HepG2 (cell line): ENCODE results near the gene SEPTIN10. TPM values are rescaled to one million over a fixed set of nuclear protein-coding genes. Genes with fewer than 3 reads are reported as not detected.
A peak's percentile ranks its signal among the peaks of the same experiment; 100 is the strongest.

Experiments
- BATF2 ChIP-seq: sonication (generic); formaldehyde crosslinking; IDR thresholded peaks from 2 replicates; pipeline ENCODE4 v1.8.0; 2022; ENCODE audit warnings: mild to moderate bottlenecking, missing genetic modification reagents, moderate library complexity
- CENPT ChIP-seq: sonication (generic); formaldehyde crosslinking; IDR thresholded peaks from 2 replicates; pipeline ENCODE4 v1.8.0; 2022; ENCODE audit warnings: low read depth, mild to moderate bottlenecking, moderate library complexity, missing genetic modification reagents
- TBX2 ChIP-seq: sonication (generic); formaldehyde crosslinking; IDR thresholded peaks from 2 replicates; pipeline ENCODE4 v1.5.0; 2020; ENCODE audit warnings: missing genetic modification reagents, mild to moderate bottlenecking, borderline replicate concordance
- TFAP4 ChIP-seq: sonication (generic); IDR thresholded peaks from 2 replicates; pipeline ENCODE4 v1.6.1; 2016; ENCODE audit warnings: low read depth, borderline replicate concordance
- ZFP36 ChIP-seq: fragments of 150-350 bp; IDR thresholded peaks from 2 replicates; pipeline ENCODE4 v1.6.1; 2018; ENCODE audit warnings: borderline replicate concordance, low read length, low read depth; ENCODE audit not compliant: partially characterized antibody
- ZMYM3 ChIP-seq: sonication (generic); formaldehyde crosslinking; IDR thresholded peaks from 2 replicates; pipeline ENCODE4 v1.5.1; 2020; ENCODE audit warnings: mild to moderate bottlenecking, missing genetic modification reagents
- ZNF331 ChIP-seq: sonication (generic); formaldehyde crosslinking; IDR thresholded peaks from 2 replicates; pipeline ENCODE4 v1.4.0; 2020; ENCODE audit warnings: missing genetic modification reagents
- ZNF343 ChIP-seq: sonication (generic); formaldehyde crosslinking; IDR thresholded peaks from 2 replicates; pipeline ENCODE4 v1.4.0; 2020; ENCODE audit warnings: mild to moderate bottlenecking, missing genetic modification reagents
- ZNF430 ChIP-seq: sonication (generic); formaldehyde crosslinking; IDR thresholded peaks from 2 replicates; pipeline ENCODE4 v1.9.0; 2021; ENCODE audit warnings: mild to moderate bottlenecking, missing genetic modification reagents
- ZNF746 ChIP-seq: sonication (generic); formaldehyde crosslinking; IDR thresholded peaks from 2 replicates; pipeline ENCODE4 v1.8.0; 2022; ENCODE audit warnings: mild to moderate bottlenecking, missing genetic modification reagents
- polyA plus RNA-seq, 8 experiments: library from polyadenylated mRNA; depleted of rRNA in 3 of 8; stranded (reverse) in 7 of 8; unstranded in 1 of 8; fragments of >200 nt; fragmentation: Illumina TruSeq in 4 of 8; extraction: Trizol in 4 of 8; gene quantifications; 2 replicates each; pipeline versions ENCODE4 v1.2.1 to v1.2.3, GENCODE V29; 2011 to 2016; ENCODE audit warnings: low read depth in 4 of 8, missing spikeins in 1 of 8, mixed read lengths in 1 of 8; ENCODE audit not compliant: insufficient read depth in 1 of 8
- total RNA-seq, 5 experiments: library from RNA; depleted of rRNA; stranded (reverse); fragments of >200 nt; fragmentation: Illumina TruSeq; extraction: Trizol; gene quantifications; 2 replicates each; pipeline ENCODE4 v1.2.3, GENCODE V29; 2016; ENCODE audit warnings: low read depth in 1 of 5
- TF ChIP-seq, protein P1 (sequence below): sonication (generic); formaldehyde crosslinking; IDR thresholded peaks from 2 replicates; pipeline ENCODE4 v1.8.1; 2023; ENCODE audit warnings: missing genetic modification reagents, mild to moderate bottlenecking, borderline replicate concordance
- TF ChIP-seq, protein P2 (sequence below): sonication (generic); formaldehyde crosslinking; IDR thresholded peaks from 2 replicates; pipeline ENCODE4 v1.5.0; 2020; ENCODE audit warnings: mild to moderate bottlenecking, missing genetic modification reagents, borderline replicate concordance
- TF ChIP-seq, protein P3 (sequence below): IDR thresholded peaks from 2 replicates; pipeline ENCODE4 v1.6.1; 2016; ENCODE audit warnings: low read depth

Gene SEPTIN10
- total and polyA plus RNA-seq, 2 of the 13 experiments (the other 11 are each of a cell fraction or from before 2014, with no cell fraction given), result 45.8 to 67.5 TPM

DNA sequence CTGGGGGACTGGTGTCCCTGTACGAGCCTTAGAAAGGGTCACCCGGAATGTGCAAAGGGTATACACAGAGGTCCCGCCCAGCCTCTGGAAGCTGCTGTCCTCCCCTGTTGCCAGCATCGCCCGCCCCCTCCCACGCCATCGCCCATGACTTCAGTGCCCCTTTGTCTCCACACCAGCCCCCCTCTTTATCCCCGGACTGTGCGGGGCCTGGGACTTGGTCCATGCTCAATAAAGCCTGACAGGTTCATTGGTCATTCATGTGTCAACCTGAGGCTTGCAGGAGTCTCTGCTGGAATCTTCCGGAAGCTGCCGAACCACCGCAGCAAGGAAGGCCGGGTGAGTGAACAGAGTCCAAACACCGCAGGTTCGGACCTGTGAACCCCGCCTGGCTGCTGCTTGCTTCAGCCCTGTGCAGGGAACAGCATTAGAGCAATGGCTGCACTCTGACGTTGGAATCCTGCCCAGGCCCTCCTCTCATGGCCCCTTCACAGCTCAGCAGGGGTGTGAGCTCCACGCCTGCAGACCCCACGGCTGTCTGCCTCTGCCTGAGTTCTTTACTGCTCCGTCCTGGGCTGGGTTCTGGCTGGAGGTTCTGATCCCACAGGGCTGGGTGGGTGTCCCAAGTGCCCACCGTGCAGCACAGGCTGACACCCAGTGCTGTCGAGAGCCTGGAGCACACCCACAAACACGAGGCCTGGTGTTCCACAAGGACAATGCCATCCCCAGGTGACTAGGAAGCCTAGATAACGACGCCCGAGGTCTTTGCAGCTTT lies 96.5 kb downstream of the SEPTIN10 start (continued):
- TF ChIP-seq ZMYM3 (CRISPR knock-in tag) (peak; percentile 74; the same call in 1 of the 2 replicates), ZNF343 (CRISPR knock-in tag) (0 out of 2 replicates have a peak, but pooled peaks have one; percentile 5), CENPT (CRISPR knock-in tag) (0 out of 2 replicates have a peak, but pooled peaks have one; percentile 64), TBX2 (CRISPR knock-in tag) (peak; percentile 75; the same call in 1 of the 2 replicates), BATF2 (no peak), TFAP4 (no peak), ZNF746 (CRISPR knock-in tag) (peak; percentile 22; the same call in 1 of the 2 replicates), ZFP36 (no peak), ZNF331 (0 out of 2 replicates have a peak, but pooled peaks have one; percentile 48), ZNF430 (0 out of 2 replicates have a peak, but pooled peaks have one; percentile 26)
- TF ChIP-seq, protein P1, sequence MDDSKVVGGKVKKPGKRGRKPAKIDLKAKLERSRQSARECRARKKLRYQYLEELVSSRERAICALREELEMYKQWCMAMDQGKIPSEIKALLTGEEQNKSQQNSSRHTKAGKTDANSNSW (CRISPR knock-in tag), result no peak
- TF ChIP-seq, protein P2, sequence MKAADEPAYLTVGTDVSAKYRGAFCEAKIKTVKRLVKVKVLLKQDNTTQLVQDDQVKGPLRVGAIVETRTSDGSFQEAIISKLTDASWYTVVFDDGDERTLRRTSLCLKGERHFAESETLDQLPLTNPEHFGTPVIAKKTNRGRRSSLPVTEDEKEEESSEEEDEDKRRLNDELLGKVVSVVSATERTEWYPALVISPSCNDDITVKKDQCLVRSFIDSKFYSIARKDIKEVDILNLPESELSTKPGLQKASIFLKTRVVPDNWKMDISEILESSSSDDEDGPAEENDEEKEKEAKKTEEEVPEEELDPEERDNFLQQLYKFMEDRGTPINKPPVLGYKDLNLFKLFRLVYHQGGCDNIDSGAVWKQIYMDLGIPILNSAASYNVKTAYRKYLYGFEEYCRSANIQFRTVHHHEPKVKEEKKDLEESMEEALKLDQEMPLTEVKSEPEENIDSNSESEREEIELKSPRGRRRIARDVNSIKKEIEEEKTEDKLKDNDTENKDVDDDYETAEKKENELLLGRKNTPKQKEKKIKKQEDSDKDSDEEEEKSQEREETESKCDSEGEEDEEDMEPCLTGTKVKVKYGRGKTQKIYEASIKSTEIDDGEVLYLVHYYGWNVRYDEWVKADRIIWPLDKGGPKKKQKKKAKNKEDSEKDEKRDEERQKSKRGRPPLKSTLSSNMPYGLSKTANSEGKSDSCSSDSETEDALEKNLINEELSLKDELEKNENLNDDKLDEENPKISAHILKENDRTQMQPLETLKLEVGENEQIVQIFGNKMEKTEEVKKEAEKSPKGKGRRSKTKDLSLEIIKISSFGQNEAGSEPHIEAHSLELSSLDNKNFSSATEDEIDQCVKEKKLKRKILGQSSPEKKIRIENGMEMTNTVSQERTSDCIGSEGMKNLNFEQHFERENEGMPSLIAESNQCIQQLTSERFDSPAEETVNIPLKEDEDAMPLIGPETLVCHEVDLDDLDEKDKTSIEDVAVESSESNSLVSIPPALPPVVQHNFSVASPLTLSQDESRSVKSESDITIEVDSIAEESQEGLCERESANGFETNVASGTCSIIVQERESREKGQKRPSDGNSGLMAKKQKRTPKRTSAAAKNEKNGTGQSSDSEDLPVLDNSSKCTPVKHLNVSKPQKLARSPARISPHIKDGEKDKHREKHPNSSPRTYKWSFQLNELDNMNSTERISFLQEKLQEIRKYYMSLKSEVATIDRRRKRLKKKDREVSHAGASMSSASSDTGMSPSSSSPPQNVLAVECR (CRISPR knock-in tag), result no peak; the same call in 1 of the 2 replicates
- TF ChIP-seq, protein P3, sequence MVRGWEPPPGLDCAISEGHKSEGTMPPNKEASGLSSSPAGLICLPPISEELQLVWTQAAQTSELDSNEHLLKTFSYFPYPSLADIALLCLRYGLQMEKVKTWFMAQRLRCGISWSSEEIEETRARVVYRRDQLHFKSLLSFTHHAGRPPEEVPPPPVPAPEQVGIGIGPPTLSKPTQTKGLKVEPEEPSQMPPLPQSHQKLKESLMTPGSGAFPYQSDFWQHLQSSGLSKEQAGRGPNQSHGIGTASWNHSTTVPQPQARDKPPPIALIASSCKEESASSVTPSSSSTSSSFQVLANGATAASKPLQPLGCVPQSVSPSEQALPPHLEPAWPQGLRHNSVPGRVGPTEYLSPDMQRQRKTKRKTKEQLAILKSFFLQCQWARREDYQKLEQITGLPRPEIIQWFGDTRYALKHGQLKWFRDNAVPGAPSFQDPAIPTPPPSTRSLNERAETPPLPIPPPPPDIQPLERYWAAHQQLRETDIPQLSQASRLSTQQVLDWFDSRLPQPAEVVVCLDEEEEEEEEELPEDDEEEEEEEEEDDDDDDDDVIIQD, result peak; percentile 33; the same call in 1 of the 2 replicates
